ENCODE data around the gene TTLL6. TPM values are rescaled to one million over a fixed set of nuclear protein-coding genes. Genes with fewer than 3 reads are reported as not detected.

Gene TTLL6
- total RNA-seq, 1 experiment from 2014 or later: 2.4 TPM

DNA sequence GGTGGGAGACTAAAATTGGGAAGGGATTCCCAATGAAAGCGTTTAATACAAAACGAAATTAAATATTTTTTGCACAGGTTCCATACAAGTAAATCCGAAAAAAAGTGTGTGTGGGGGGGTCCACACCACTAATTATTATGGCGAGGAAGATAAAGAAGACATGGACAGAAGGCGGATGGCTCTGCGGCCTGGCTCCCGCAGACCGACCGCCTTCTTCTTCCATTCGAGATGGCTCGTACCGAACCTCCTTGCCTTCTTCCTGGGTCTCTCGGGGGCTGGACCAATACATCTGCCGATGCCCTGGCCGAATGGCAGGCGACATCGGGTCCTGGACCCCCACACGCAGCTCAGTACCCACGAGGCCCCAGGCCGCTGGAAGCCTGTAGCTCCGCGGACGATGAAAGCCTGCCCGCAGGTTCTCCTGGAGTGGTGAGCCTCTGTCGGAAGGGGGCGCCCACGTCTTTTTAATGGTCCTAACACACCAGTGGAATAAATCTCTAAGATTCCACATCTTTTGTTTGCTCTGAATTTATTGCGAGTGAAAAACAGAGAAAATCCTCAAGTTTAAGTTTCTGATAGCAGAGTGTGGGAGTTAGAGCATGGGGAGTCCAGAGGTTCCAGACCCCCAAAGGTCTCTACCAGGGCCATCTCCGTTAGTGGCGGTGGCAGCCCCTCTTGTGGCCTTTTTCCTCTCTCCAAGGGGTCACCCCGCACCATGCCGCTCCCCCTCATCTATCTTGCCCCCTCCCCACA is 92.6 kb downstream of the TTLL6 start:
- Mint-ChIP-seq H3K36me3 (ENCODE audit: insufficient read depth in 1 of 3, low read depth in 3 of 3) (peaks cover 0 to 2% (median 0%) of the 10 kb centered on the region in 3 experiments; a peak in 1 of 7 replicates), H3K27ac (no peak overlapping the region), H3K27me3 (ENCODE audit: low read depth) (peaks cover 100% of the 10 kb centered on the region), H3K4me1 (peaks cover 28 to 41% of the 10 kb centered on the region in 2 experiments), H3K4me3 (no peak overlapping the region; a peak in 1 of 5 replicates), H3K9me3 (peaks cover 4 to 6% of the 10 kb centered on the region in 2 experiments; a peak in 3 of 5 replicates)
- H3K56ac ChIP-seq (ENCODE audit: insufficient read length, low read depth, low read length): no peak overlapping the region
- H3K9me3 ChIP-seq (ENCODE audit: control insufficient read depth, low read depth, low read length): no peaks in the 10 kb centered on the region
- H2BK12ac ChIP-seq (ENCODE audit: insufficient read length, low read depth, low read length): no peak overlapping the region
- H3K79me2 ChIP-seq (ENCODE audit: insufficient read depth, low read length): no peaks in the 10 kb centered on the region
- no peak overlapping the region for H2BK5ac ChIP-seq (ENCODE audit: insufficient read length, low read length)
- H4K20me1 ChIP-seq (ENCODE audit: control insufficient read depth, insufficient read depth, insufficient read length): peaks cover 4% of the 10 kb centered on the region
- H4K5ac ChIP-seq (ENCODE audit: insufficient read length, low read depth, low read length): no peak overlapping the region
- no peak overlapping the region for H3K18ac ChIP-seq (ENCODE audit: insufficient read length, low read depth, low read length)
- no peak overlapping the region for H3K27ac ChIP-seq (ENCODE audit: insufficient read length, low read depth, low read length)
- H3K23ac ChIP-seq (ENCODE audit: insufficient read length, low read depth, low read length): no peak overlapping the region
- no CpG with 5 or more reads among the region's 32 CpGs for WGBS (ENCODE audit: extremely low coverage, insufficient read length, low lambda C conversion rate)
- peaks cover 100% of the 10 kb centered on the region for H3K27me3 ChIP-seq (ENCODE audit: insufficient read depth, low read length)
- no peak overlapping the region for H2BK15ac ChIP-seq (ENCODE audit: low read depth, low read length)
- H2BK20ac ChIP-seq (ENCODE audit: low read depth, low read length, poor library complexity, severe bottlenecking): no peak overlapping the region
- no peak overlapping the region for H2AFZ ChIP-seq (ENCODE audit: low read length)
- TF ChIP-seq, protein P1, sequence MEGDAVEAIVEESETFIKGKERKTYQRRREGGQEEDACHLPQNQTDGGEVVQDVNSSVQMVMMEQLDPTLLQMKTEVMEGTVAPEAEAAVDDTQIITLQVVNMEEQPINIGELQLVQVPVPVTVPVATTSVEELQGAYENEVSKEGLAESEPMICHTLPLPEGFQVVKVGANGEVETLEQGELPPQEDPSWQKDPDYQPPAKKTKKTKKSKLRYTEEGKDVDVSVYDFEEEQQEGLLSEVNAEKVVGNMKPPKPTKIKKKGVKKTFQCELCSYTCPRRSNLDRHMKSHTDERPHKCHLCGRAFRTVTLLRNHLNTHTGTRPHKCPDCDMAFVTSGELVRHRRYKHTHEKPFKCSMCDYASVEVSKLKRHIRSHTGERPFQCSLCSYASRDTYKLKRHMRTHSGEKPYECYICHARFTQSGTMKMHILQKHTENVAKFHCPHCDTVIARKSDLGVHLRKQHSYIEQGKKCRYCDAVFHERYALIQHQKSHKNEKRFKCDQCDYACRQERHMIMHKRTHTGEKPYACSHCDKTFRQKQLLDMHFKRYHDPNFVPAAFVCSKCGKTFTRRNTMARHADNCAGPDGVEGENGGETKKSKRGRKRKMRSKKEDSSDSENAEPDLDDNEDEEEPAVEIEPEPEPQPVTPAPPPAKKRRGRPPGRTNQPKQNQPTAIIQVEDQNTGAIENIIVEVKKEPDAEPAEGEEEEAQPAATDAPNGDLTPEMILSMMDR (conservative IDR thresholded peaks at IDR 0.05): peak; percentile 85
- no peak overlapping the region for H3K4me2 ChIP-seq (ENCODE audit: insufficient read depth, insufficient read length, low read length)
- no peak overlapping the region for H3K9ac ChIP-seq (ENCODE audit: extremely low read depth, insufficient read length, low read length)
- H4K91ac ChIP-seq (ENCODE audit: insufficient read length, low read depth, low read length): no peak overlapping the region
- no peak overlapping the region for H2BK120ac ChIP-seq (ENCODE audit: low read depth, low read length, poor library complexity, severe bottlenecking)
- H3T11ph ChIP-seq (ENCODE audit: low read length): no peak overlapping the region
- no peak overlapping the region for H2AK5ac ChIP-seq (ENCODE audit: insufficient read length, low read length)
- peaks cover 2% of the 10 kb centered on the region; the same call in 1 of the 2 replicates for H3K4me1 ChIP-seq (ENCODE audit: insufficient read depth, low read length)
- no peaks in the 10 kb centered on the region for H3K79me1 ChIP-seq (ENCODE audit: insufficient read depth, low read depth, low read length, poor library complexity, severe bottlenecking)
- H4K8ac ChIP-seq (replicated peaks; ENCODE audit: insufficient read length, low read depth, low read length): no peak overlapping the region
- H3K14ac ChIP-seq (ENCODE audit: insufficient read depth, low read length): no peak overlapping the region
- no peak overlapping the region for H3K4ac ChIP-seq (ENCODE audit: low read depth, low read length)
- H3K23me2 ChIP-seq (ENCODE audit: insufficient read length, low read depth, low read length, poor library complexity, severe bottlenecking): peaks cover 8% of the 10 kb centered on the region
- DNase-seq: peak; percentile 85

Measured in H9 (cell line).